HepG2 (cell line): ENCODE results near the gene ZDHHC14. TPM values are rescaled to one million over a fixed set of nuclear protein-coding genes. Genes with fewer than 3 reads are reported as not detected.

ENCODE experiments used
- ESRRA ChIP-seq: sonication (generic); formaldehyde crosslinking; IDR thresholded peaks from 2 replicates; pipeline ENCODE4 v1.5.1; 2020; ENCODE audit warnings: mild to moderate bottlenecking, low read depth, missing genetic modification reagents
- GTF3A ChIP-seq: sonication (generic); formaldehyde crosslinking; conservative IDR thresholded peaks from 2 replicates; pipeline ENCODE4 v1.4.0; 2020; ENCODE audit warnings: mild to moderate bottlenecking, missing genetic modification reagents
- MZF1 ChIP-seq: sonication (generic); formaldehyde crosslinking; IDR thresholded peaks from 2 replicates; pipeline ENCODE4 v1.8.1; 2023; ENCODE audit warnings: mild to moderate bottlenecking, missing genetic modification reagents, borderline replicate concordance
- PRDM15 ChIP-seq: sonication (generic); formaldehyde crosslinking; IDR thresholded peaks from 2 replicates; pipeline ENCODE4 v1.4.0; 2020; ENCODE audit warnings: missing genetic modification reagents
- RORA ChIP-seq: sonication (generic); formaldehyde crosslinking; IDR thresholded peaks from 2 replicates; pipeline ENCODE4 v1.5.0; 2020; ENCODE audit warnings: mild to moderate bottlenecking, missing genetic modification reagents, moderate library complexity
- SP1 ChIP-seq, 2 experiments: fragments of 450-650 bp in 1 of 2; sonication (generic) in 1 of 2; formaldehyde crosslinking in 1 of 2; IDR thresholded peaks; 2 replicates each; pipeline versions ENCODE4 v1.4.0 to v1.6.1; 2016 to 2020; ENCODE audit warnings: missing genetic modification reagents in 1 of 2
- SP140L ChIP-seq: sonication (generic); formaldehyde crosslinking; IDR thresholded peaks from 2 replicates; pipeline ENCODE4 v1.4.0; 2020; ENCODE audit warnings: missing genetic modification reagents, borderline replicate concordance
- SPEN ChIP-seq: sonication (generic); formaldehyde crosslinking; IDR thresholded peaks from 2 replicates; pipeline ENCODE4 v1.5.1; 2020; ENCODE audit warnings: low read depth, mild to moderate bottlenecking, missing genetic modification reagents
- SRSF9 ChIP-seq: fragments of 200-400 bp; formaldehyde crosslinking; IDR thresholded peaks from 2 replicates; pipeline ENCODE4 v1.6.1; 2018; ENCODE audit warnings: borderline replicate concordance, mild to moderate bottlenecking, low read depth, low read length; ENCODE audit not compliant: insufficient read depth, poor library complexity, severe bottlenecking
- THYN1 ChIP-seq: sonication (generic); formaldehyde crosslinking; IDR thresholded peaks from 2 replicates; pipeline ENCODE4 v1.8.1; 2023; ENCODE audit warnings: low read depth, mild to moderate bottlenecking, moderate library complexity, missing genetic modification reagents, borderline replicate concordance
- ZBTB49 ChIP-seq: sonication (generic); formaldehyde crosslinking; IDR thresholded peaks from 2 replicates; pipeline ENCODE4 v1.4.0; 2020; ENCODE audit warnings: missing genetic modification reagents, borderline replicate concordance
- ZBTB7A ChIP-seq: sonication (generic); formaldehyde crosslinking; IDR thresholded peaks from 2 replicates; pipeline ENCODE4 v1.8.0; 2022; ENCODE audit warnings: mild to moderate bottlenecking, missing genetic modification reagents
- ZNF562 ChIP-seq: sonication (generic); formaldehyde crosslinking; IDR thresholded peaks from 2 replicates; pipeline ENCODE4 v1.8.0; 2022; ENCODE audit warnings: missing genetic modification reagents, borderline replicate concordance
- ZSCAN20 ChIP-seq: sonication (generic); formaldehyde crosslinking; IDR thresholded peaks from 2 replicates; pipeline ENCODE4 v1.4.0; 2020; ENCODE audit warnings: missing genetic modification reagents, mild to moderate bottlenecking, borderline replicate concordance
- ZSCAN21 ChIP-seq: sonication (generic); formaldehyde crosslinking; IDR thresholded peaks from 2 replicates; pipeline ENCODE4 v1.8.0; 2022; ENCODE audit warnings: mild to moderate bottlenecking, missing genetic modification reagents, moderate library complexity, borderline replicate concordance
- polyA plus RNA-seq, 8 experiments: library from polyadenylated mRNA; depleted of rRNA in 3 of 8; stranded (reverse) in 7 of 8; unstranded in 1 of 8; fragments of >200 nt; fragmentation: Illumina TruSeq in 4 of 8; extraction: Trizol in 4 of 8; gene quantifications; 2 replicates each; pipeline versions ENCODE4 v1.2.1 to v1.2.3, GENCODE V29; 2011 to 2016; ENCODE audit warnings: low read depth in 4 of 8, missing spikeins in 1 of 8, mixed read lengths in 1 of 8; ENCODE audit not compliant: insufficient read depth in 1 of 8
- total RNA-seq, 5 experiments: library from RNA; depleted of rRNA; stranded (reverse); fragments of >200 nt; fragmentation: Illumina TruSeq; extraction: Trizol; gene quantifications; 2 replicates each; pipeline ENCODE4 v1.2.3, GENCODE V29; 2016; ENCODE audit warnings: low read depth in 1 of 5
- TF ChIP-seq, protein P1 (sequence below), 2 experiments: sonication (generic) in 1 of 2; formaldehyde crosslinking in 1 of 2; IDR thresholded peaks; 2 replicates each; pipeline versions ENCODE4 v1.5.1 to v1.6.1; 2011 to 2020; ENCODE audit warnings: borderline replicate concordance in 1 of 2, low read depth in 1 of 2, low read length in 1 of 2, mild to moderate bottlenecking in 1 of 2, missing genetic modification reagents in 1 of 2, moderate library complexity in 1 of 2

ZDHHC14 gene
- total and polyA plus RNA-seq, 2 of the 13 experiments (the other 11 are each of a cell fraction or from before 2014, with no cell fraction given), result 3.7 to 9.5 TPM

DNA sequence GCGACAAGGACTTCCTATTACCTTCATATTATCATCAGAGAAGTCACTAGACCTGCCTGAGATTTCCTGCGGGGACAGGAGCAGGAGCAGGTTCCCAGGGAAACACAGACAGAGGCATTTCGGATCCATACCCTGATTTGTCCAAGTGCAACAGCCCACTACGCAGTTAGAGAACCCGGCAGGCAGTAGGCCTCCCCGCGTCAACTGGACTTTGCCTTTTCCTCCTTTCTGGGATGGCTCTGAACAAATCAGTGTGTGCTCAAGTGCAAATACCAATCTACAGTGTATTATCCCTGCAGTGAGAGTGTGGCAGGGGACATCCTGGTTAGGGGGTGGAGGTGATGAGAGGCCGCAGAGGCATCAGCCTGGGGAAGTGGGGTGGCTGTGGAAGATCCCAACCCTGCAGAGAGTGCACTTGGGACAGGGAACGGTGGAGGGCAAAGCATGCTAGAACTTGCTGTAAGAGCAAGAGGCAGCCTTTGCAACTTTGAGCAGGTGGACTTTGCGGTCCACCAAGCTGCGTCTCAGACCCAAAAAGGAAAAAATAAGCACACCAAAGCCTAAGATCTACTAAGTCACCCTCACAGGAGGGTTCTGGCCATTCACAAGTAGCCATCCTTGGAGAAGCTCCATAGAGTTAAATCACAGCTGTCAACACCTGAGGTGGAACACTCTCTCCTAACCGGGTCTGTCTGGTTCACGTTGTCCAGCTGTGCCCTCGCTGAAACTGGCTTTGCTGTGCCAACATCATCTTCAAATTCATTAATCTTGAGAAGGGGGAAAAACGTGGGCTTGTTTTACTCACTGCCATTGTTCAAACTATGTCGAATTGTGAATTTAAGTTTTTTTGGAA, 159.1 kb downstream of the ZDHHC14 start (continued):
- no peak for TF ChIP-seq RORA (CRISPR knock-in tag)
- TF ChIP-seq ZSCAN21 (CRISPR knock-in tag), result peak; percentile 41; the same call in 1 of the 2 replicates
- peak; percentile 83 for TF ChIP-seq ESRRA (CRISPR knock-in tag)
- TF ChIP-seq, protein P1, sequence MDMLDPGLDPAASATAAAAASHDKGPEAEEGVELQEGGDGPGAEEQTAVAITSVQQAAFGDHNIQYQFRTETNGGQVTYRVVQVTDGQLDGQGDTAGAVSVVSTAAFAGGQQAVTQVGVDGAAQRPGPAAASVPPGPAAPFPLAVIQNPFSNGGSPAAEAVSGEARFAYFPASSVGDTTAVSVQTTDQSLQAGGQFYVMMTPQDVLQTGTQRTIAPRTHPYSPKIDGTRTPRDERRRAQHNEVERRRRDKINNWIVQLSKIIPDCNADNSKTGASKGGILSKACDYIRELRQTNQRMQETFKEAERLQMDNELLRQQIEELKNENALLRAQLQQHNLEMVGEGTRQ (IDR thresholded peaks at IDR 0.05; ENCODE audit: low read depth, low read length), result no peak
- TF ChIP-seq, protein P1 (CRISPR knock-in tag; IDR thresholded peaks at IDR 0.05; ENCODE audit: borderline replicate concordance), result no peak
- TF ChIP-seq PRDM15 (CRISPR knock-in tag), result no peak; the same call in 1 of the 2 replicates
- TF ChIP-seq GTF3A (CRISPR knock-in tag), result no peak
- no peak for TF ChIP-seq SP1 (IDR thresholded peaks at IDR 0.05)
- no peak; the same call in 1 of the 2 replicates for TF ChIP-seq SP1 (CRISPR knock-in tag; IDR thresholded peaks at IDR 0.05)
- TF ChIP-seq ZBTB49 (CRISPR knock-in tag), result no peak
- TF ChIP-seq SP140L (CRISPR knock-in tag), result no peak
- TF ChIP-seq ZNF562 (CRISPR knock-in tag), result no peak
- TF ChIP-seq SRSF9, result no peak
- TF ChIP-seq ZBTB7A (CRISPR knock-in tag), result peak; percentile 82; the same call in 1 of the 2 replicates
- 0 out of 2 replicates have a peak, but pooled peaks have one; percentile 67 for TF ChIP-seq ZSCAN20
- TF ChIP-seq SPEN (CRISPR knock-in tag), result peak; percentile 86; the same call in 1 of the 2 replicates
- TF ChIP-seq MZF1 (CRISPR knock-in tag), result peak; percentile 21; the same call in 1 of the 2 replicates
- TF ChIP-seq THYN1 (CRISPR knock-in tag), result no peak
